ENCODE measurements around the gene ARPC1A.
"Not testable (repeated sequence)": the region's sequence is repeated elsewhere in the genome, so short reads cannot be mapped to it uniquely, and the experiment has no call there.

ARPC1A gene

GRCh38 chr7:99314504-99314903 is 11.2 kb upstream of the ARPC1A start:
- H3K4me3 ChIP-seq (ENCODE audit: low read length), result no peak overlapping the region
- TF ChIP-seq, protein P1, sequence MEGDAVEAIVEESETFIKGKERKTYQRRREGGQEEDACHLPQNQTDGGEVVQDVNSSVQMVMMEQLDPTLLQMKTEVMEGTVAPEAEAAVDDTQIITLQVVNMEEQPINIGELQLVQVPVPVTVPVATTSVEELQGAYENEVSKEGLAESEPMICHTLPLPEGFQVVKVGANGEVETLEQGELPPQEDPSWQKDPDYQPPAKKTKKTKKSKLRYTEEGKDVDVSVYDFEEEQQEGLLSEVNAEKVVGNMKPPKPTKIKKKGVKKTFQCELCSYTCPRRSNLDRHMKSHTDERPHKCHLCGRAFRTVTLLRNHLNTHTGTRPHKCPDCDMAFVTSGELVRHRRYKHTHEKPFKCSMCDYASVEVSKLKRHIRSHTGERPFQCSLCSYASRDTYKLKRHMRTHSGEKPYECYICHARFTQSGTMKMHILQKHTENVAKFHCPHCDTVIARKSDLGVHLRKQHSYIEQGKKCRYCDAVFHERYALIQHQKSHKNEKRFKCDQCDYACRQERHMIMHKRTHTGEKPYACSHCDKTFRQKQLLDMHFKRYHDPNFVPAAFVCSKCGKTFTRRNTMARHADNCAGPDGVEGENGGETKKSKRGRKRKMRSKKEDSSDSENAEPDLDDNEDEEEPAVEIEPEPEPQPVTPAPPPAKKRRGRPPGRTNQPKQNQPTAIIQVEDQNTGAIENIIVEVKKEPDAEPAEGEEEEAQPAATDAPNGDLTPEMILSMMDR (IDR thresholded peaks at IDR 0.05; ENCODE audit: insufficient read depth, low read depth, low read length, missing control alignments), result peak; percentile 37
- peak; percentile 86 for DNase-seq (ENCODE audit: low read depth)

DNA sequence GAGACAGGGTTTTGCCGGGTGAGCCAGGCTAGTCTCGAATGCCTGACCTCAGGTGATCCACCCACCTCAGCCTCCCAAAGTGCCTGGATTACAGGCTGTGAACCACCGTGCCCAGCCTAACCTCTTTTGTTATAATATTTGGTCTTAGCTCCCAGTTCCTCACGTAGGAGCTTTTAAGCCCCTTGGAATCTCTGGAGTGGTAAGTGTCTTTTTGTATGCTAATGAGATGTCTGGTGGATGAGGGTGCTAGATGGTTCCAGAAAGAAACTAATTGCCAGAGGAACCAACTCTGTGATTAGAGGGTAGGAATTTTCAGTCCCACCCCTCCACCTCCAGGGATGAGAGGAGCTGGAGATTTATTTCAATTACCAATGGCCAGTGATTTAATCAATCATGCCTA is 5.3 kb upstream of the ARPC1A start:
- TF ChIP-seq, protein P1 (IDR thresholded peaks at IDR 0.05; ENCODE audit: insufficient read depth, low read depth, low read length, missing control alignments), result no peak
- no peak overlapping the region for H3K4me3 ChIP-seq (ENCODE audit: low read length)
- DNase-seq (ENCODE audit: low read depth), result no peak

GRCh38 chr7:99322659-99323058 is 3.0 kb upstream of the ARPC1A start:
- H3K4me3 ChIP-seq (ENCODE audit: low read length); DNase-seq (ENCODE audit: low read depth): not testable (repeated sequence)

- peak overlapping the region; percentile 92 for H3K4me3 ChIP-seq (ENCODE audit: low read length)
- TF ChIP-seq, protein P1 (IDR thresholded peaks at IDR 0.05; ENCODE audit: insufficient read depth, low read depth, low read length, missing control alignments), result no peak
- no peak for DNase-seq (ENCODE audit: low read depth)
Measured at GRCh38 chr7:99324559-99324958, 1.1 kb upstream of the ARPC1A start.

- H3K4me3 ChIP-seq (ENCODE audit: low read length), result peak overlapping the region; percentile 92
- no peak for DNase-seq (ENCODE audit: low read depth)
- TF ChIP-seq, protein P1 (IDR thresholded peaks at IDR 0.05; ENCODE audit: insufficient read depth, low read depth, low read length, missing control alignments), result no peak
Measured at GRCh38 chr7:99325001-99325493, 651 bp upstream of the ARPC1A start.

- DNase-seq (ENCODE audit: low read depth), result no peak
- H3K4me3 ChIP-seq (ENCODE audit: low read length), result peak overlapping the region; percentile 92
- TF ChIP-seq, protein P1 (IDR thresholded peaks at IDR 0.05; ENCODE audit: insufficient read depth, low read depth, low read length, missing control alignments), result no peak
Measured at GRCh38 chr7:99326408-99326782, 697 bp downstream of the ARPC1A start.

DNA sequence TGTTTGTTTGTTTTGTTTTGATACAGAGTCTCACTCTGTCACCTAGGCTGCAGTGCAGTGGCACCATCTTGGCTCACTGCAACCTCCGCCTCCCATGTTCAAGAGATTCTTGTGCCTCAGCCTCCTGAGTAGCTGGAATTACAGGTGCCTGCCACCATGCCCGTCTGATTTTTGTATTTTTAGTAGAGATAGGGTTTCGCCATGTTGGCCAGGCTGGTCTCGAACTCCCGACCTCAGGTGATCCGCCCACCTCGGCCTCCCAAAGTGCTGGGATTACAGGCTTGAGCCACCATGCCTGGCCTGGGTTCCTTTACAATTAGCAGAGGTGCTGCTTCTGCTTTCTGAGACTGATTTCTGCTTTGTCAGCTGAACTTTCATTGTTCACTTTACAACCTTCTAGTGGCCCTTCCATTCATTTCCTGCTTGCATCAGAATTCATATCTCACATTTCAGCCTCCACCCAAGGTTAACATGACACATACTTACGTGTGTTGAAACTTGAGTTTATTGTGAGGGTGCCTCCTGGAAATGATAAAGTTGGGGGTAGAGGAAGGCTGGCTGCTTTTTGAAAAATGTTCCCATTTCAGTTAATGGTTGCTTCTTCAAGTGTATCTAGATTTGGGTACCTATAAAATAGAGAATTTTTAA is 4.7 kb downstream of the ARPC1A start:
- DNase-seq (ENCODE audit: low read depth), result peak; percentile 94
- not testable (repeated sequence) for H3K4me3 ChIP-seq (ENCODE audit: low read length)

DNA sequence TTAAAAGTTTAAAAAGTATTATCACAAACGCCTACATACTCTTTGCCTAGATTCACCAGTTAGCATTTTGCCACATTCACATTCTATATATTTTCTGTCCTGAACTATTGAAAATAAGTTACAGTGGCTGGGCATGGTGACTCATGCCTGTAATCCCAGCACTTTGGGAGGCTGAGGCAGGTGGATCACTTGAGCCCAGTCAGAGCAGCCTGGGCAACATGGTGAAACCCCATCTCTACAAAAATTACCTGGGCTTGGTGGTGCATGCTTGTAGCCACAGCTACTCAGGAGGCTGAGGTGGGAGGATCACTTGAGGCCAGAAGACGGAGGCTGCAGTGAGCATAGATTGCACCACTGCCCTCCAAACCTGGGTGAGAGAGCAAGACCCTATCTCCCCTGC is 5.3 kb downstream of the ARPC1A start:
- DNase-seq (ENCODE audit: low read depth), result peak; percentile 47
- H3K4me3 ChIP-seq (ENCODE audit: low read length), result no peak overlapping the region
- TF ChIP-seq, protein P1 (IDR thresholded peaks at IDR 0.05; ENCODE audit: insufficient read depth, low read depth, low read length, missing control alignments), result no peak
